VCaP (cell line): ENCODE results near the gene ZBTB1.

Experiments
- H3K27ac ChIP-seq: fragments of 450-650 bp; 2 replicates; pipeline ENCODE4 v1.5.1; 2017
- CTCF ChIP-seq: fragments of 450-650 bp; conservative IDR thresholded peaks from 2 replicates; pipeline ENCODE4 v1.5.1; 2017; ENCODE audit warnings: mild to moderate bottlenecking, moderate library complexity

ZBTB1 gene

GRCh38 chr14:64465831-64466554 is 38.6 kb upstream of the ZBTB1 start:
- TF ChIP-seq CTCF = no peak
- peak overlapping the region; percentile 84 for H3K27ac ChIP-seq

- peak overlapping the region; percentile 84 for H3K27ac ChIP-seq
- no peak for TF ChIP-seq CTCF
Observed at GRCh38 chr14:64467101-64467500, 37.5 kb upstream of the ZBTB1 start.

DNA sequence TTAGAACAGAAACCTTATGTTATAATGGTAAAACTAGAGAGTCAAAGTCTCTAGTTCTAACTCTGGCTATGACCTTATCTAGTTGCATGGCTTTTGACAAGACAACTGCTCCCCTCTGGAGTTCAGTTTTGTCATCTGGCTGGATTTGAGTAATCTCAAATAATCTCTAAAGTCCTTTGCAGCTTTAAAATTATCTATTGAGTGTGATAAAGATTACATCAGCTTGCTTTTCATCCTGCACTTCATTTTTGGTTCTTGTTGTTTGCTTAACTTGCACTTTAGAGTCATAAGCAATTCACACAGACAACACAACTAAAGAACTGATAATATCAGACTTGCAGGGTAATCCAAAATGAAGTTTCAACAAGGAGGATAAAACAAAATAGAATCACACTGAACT is 37.0 kb upstream of the ZBTB1 start:
- H3K27ac ChIP-seq = peak overlapping the region; percentile 84
- no peak for TF ChIP-seq CTCF

DNA sequence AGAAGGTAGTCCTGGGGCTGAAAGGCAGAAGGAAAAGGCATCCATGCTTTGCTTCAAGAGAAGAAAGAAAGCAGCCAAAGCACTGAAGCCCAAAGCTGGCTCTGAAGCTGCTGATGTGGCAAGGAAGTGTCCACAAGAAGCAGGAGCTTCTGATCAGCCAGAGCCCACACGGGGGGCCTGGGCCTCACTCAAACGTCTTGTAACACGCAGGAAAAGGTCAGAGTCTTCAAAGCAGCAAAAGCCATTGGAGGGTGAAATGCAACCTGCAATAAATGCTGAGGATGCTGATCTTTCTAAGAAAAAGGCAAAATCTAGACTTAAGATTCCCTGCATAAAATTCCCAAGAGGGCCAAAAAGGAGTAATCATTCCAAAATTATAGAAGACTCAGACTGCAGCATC is 36.1 kb upstream of the ZBTB1 start:
- H3K27ac ChIP-seq = peak overlapping the region; percentile 84
- no peak for TF ChIP-seq CTCF

DNA sequence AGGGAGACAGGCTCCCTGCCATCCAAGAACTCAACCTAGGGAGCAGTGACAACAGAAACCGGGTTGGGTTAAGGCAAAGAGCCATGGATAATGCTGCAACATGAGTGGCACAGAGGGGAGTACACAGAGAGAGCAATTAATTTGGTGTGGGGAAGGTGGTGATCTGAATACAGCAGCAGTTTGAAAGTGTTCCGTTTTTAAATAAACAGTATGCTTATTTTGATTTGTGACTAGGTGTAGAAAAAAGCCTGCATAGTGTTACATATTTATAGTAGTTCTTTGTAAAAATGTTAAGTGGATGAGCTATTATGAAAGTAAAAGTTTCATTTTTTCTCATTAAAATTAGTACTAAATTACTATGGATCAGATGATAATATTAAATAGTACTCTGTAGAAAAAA is 30.5 kb upstream of the ZBTB1 start:
- TF ChIP-seq CTCF = no peak
- no peak overlapping the region for H3K27ac ChIP-seq

DNA sequence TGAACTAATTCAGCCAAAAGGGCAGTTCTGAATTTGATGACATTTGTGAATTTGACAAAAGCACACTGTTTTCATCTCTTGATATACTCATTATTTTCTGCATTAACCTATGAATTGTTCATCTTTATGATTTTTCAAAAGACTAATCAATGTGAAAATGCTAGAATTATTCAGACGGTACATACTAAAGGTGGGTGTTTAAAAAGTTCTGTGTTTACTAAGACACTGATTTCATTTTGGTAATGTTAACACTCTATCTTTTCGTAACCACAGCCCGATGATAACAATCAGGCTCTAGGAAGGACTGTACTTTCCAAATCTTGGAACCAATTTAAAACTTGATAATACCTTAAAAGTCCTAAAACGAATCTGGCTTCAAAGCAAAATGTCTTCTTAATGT is 29.9 kb upstream of the ZBTB1 start:
- TF ChIP-seq CTCF = no peak
- no peak overlapping the region for H3K27ac ChIP-seq

- no peak overlapping the region for H3K27ac ChIP-seq
- no peak for TF ChIP-seq CTCF
Observed at GRCh38 chr14:64475585-64476273, 28.8 kb upstream of the ZBTB1 start.
